Uterus (tissue), 2 donors: Measurements from ENCODE around the gene COA6.

Source experiments
- POLR2A ChIP-seq, 2 donors: fragments of 450-650 bp; IDR thresholded peaks; one replicate each; pipeline ENCODE4 v1.6.1; 2016; ENCODE audit warnings: antibody characterized with exemption in 2 of 2, mild to moderate bottlenecking in 1 of 2, moderate library complexity in 1 of 2
- TF ChIP-seq, protein P1 (sequence below), 4 experiments: fragments of 200-600 bp in 2 of 4; fragments of 450-650 bp in 2 of 4; sonication (generic) in 2 of 4; IDR thresholded peaks; one replicate each; pipeline ENCODE4 v1.5.1; 2016 to 2019; ENCODE audit warnings: antibody characterized with exemption in 4 of 4, mild to moderate bottlenecking in 2 of 4, moderate library complexity in 1 of 4

DNA sequence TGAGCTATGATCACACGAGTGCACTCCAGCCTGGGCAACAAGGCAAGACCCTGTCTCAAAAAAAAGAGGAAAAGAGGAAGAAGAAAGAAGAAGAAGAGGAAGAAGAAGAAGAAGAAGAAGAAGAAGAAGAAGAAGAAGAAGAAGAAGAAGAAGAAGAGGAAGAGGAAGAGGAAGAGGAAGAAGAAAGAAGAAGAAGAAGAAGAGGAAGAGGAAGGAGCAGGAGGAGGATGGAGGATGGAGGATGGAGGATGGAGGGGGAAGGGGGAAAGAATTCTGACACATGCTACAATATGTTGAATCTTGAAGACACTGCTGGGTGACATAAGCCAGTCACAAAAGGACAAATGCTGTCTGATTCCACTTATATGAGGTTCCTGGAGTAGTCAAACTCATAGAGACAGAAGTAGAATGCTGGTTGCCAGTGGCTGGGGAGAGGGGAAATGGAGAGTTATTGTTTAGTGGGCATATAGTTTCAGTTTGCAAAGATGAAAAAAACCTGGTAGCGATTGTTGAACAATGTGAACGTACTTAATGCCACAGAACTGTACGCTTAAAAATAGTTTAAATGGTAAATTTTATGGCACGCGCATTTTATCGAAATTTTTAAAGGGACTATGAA lies 47.3 kb upstream of the COA6 start:
- TF ChIP-seq POLR2A (IDR thresholded peaks at IDR 0.05): no peak
- TF ChIP-seq, protein P1, sequence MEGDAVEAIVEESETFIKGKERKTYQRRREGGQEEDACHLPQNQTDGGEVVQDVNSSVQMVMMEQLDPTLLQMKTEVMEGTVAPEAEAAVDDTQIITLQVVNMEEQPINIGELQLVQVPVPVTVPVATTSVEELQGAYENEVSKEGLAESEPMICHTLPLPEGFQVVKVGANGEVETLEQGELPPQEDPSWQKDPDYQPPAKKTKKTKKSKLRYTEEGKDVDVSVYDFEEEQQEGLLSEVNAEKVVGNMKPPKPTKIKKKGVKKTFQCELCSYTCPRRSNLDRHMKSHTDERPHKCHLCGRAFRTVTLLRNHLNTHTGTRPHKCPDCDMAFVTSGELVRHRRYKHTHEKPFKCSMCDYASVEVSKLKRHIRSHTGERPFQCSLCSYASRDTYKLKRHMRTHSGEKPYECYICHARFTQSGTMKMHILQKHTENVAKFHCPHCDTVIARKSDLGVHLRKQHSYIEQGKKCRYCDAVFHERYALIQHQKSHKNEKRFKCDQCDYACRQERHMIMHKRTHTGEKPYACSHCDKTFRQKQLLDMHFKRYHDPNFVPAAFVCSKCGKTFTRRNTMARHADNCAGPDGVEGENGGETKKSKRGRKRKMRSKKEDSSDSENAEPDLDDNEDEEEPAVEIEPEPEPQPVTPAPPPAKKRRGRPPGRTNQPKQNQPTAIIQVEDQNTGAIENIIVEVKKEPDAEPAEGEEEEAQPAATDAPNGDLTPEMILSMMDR (IDR thresholded peaks at IDR 0.05): no peak
